Parathyroid adenoma (tissue), 2 donors: ENCODE results near the gene ST6GALNAC4.

Experiments used
- H2AFZ ChIP-seq: fragments of 300-600 bp; sonication (generic); one replicate; pipeline ENCODE4 v1.7.0; 2017; ENCODE audit warnings: antibody characterized with exemption, mild to moderate bottlenecking
- H3K27ac ChIP-seq: fragments of 300-600 bp; sonication (generic); one replicate; pipeline ENCODE4 v1.7.0; 2017
- H3K27me3 ChIP-seq: fragments of 300-600 bp; sonication (generic); one replicate; pipeline ENCODE4 v1.7.0; 2017; ENCODE audit warnings: low read length; ENCODE audit not compliant: control insufficient read depth, insufficient read depth
- H3K36me3 ChIP-seq: fragments of 300-600 bp; sonication (generic); one replicate; pipeline ENCODE4 v1.7.0; 2017; ENCODE audit warnings: low read length; ENCODE audit not compliant: control insufficient read depth, insufficient read depth
- H3K4me1 ChIP-seq: fragments of 300-600 bp; sonication (generic); one replicate; pipeline ENCODE4 v1.7.0; 2017; ENCODE audit warnings: control low read depth
- H3K4me2 ChIP-seq: fragments of 300-600 bp; sonication (generic); one replicate; pipeline ENCODE4 v1.7.0; 2017; ENCODE audit warnings: low read length
- H3K4me3 ChIP-seq: fragments of 300-600 bp; sonication (generic); one replicate; pipeline ENCODE4 v1.7.0; 2017; ENCODE audit warnings: low read depth, low read length
- H3K79me2 ChIP-seq: fragments of 300-600 bp; sonication (generic); one replicate; pipeline ENCODE4 v1.7.0; 2017; ENCODE audit warnings: control low read depth
- H3K9ac ChIP-seq: fragments of 300-600 bp; sonication (generic); one replicate; pipeline ENCODE4 v1.7.0; 2017; ENCODE audit warnings: mild to moderate bottlenecking
- H3K9me3 ChIP-seq: fragments of 300-600 bp; sonication (generic); one replicate; pipeline ENCODE4 v1.7.0; 2017; ENCODE audit warnings: low read length; ENCODE audit not compliant: control insufficient read depth
- TF ChIP-seq, protein P1 (sequence below): fragments of 300-600 bp; sonication (generic); IDR thresholded peaks from one replicate; pipeline ENCODE4 v1.7.0; 2017; ENCODE audit warnings: antibody characterized with exemption, mild to moderate bottlenecking
- donor health status: primary hyperparathyroidism.

Gene ST6GALNAC4

GRCh38 chr9:127954831-127955293 is 38.0 kb upstream of the ST6GALNAC4 start:
- peaks cover 9% of the 10 kb centered on the region for H3K4me1 ChIP-seq

GRCh38 chr9:127953768-127954505 is 37.1 kb upstream of the ST6GALNAC4 start:
- H3K4me1 ChIP-seq, result peaks cover 9% of the 10 kb centered on the region
- H3K9ac ChIP-seq, result no peak overlapping the region
- H3K27me3 ChIP-seq, result no peaks in the 10 kb centered on the region
- H3K27ac ChIP-seq, result no peak overlapping the region
- no peaks in the 10 kb centered on the region for H3K36me3 ChIP-seq
- H3K4me2 ChIP-seq, result no peak overlapping the region
- H3K9me3 ChIP-seq, result no peaks in the 10 kb centered on the region
- TF ChIP-seq, protein P1, sequence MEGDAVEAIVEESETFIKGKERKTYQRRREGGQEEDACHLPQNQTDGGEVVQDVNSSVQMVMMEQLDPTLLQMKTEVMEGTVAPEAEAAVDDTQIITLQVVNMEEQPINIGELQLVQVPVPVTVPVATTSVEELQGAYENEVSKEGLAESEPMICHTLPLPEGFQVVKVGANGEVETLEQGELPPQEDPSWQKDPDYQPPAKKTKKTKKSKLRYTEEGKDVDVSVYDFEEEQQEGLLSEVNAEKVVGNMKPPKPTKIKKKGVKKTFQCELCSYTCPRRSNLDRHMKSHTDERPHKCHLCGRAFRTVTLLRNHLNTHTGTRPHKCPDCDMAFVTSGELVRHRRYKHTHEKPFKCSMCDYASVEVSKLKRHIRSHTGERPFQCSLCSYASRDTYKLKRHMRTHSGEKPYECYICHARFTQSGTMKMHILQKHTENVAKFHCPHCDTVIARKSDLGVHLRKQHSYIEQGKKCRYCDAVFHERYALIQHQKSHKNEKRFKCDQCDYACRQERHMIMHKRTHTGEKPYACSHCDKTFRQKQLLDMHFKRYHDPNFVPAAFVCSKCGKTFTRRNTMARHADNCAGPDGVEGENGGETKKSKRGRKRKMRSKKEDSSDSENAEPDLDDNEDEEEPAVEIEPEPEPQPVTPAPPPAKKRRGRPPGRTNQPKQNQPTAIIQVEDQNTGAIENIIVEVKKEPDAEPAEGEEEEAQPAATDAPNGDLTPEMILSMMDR, result no peak
- peaks cover 43% of the 10 kb centered on the region for H3K79me2 ChIP-seq
- H3K4me3 ChIP-seq, result no peak overlapping the region
- H2AFZ ChIP-seq, result no peak overlapping the region

More at GRCh38 chr9:127954831-127955293, 38.0 kb upstream of the ST6GALNAC4 start:
- peaks cover 43% of the 10 kb centered on the region for H3K79me2 ChIP-seq
- H2AFZ ChIP-seq, result no peak overlapping the region
- H3K9me3 ChIP-seq, result no peaks in the 10 kb centered on the region
- no peak overlapping the region for H3K9ac ChIP-seq
- no peaks in the 10 kb centered on the region for H3K36me3 ChIP-seq
- H3K27ac ChIP-seq, result peak overlapping the region; percentile 11
- H3K4me3 ChIP-seq, result no peak overlapping the region
- TF ChIP-seq, protein P1, result no peak
- no peaks in the 10 kb centered on the region for H3K27me3 ChIP-seq
- no peak overlapping the region for H3K4me2 ChIP-seq

- H3K36me3 ChIP-seq, result no peaks in the 10 kb centered on the region
- H3K27me3 ChIP-seq, result no peaks in the 10 kb centered on the region
- no peak overlapping the region for H3K27ac ChIP-seq
- peaks cover 43% of the 10 kb centered on the region for H3K79me2 ChIP-seq
- TF ChIP-seq, protein P1, result no peak
- H3K4me2 ChIP-seq, result no peak overlapping the region
- peaks cover 9% of the 10 kb centered on the region for H3K4me1 ChIP-seq
- H3K9me3 ChIP-seq, result no peaks in the 10 kb centered on the region
- H2AFZ ChIP-seq, result no peak overlapping the region
- no peak overlapping the region for H3K4me3 ChIP-seq
- no peak overlapping the region for H3K9ac ChIP-seq
Observed at GRCh38 chr9:127953154-127953553, 36.3 kb upstream of the ST6GALNAC4 start.

- Histone ChIP-seq H3K36me3 (no peaks in the 10 kb centered on the region), H3K9ac (no peak overlapping the region), H3K9me3 (no peaks in the 10 kb centered on the region), H3K4me3 (no peak overlapping the region), H2AFZ (no peak overlapping the region), H3K27me3 (no peaks in the 10 kb centered on the region), H3K79me2 (peaks cover 31% of the 10 kb centered on the region), H3K4me2 (no peak overlapping the region), H3K4me1 (peaks cover 6% of the 10 kb centered on the region), H3K27ac (no peak overlapping the region)
- TF ChIP-seq, protein P1, result no peak
Observed at GRCh38 chr9:127950513-127951289, 33.9 kb upstream of the ST6GALNAC4 start.
